Liver (tissue), 3 donors: Measurements from ENCODE around the gene OR51B6.

Source experiments
- REST ChIP-seq: IDR thresholded peaks from 2 replicates; pipeline ENCODE4 v1.6.1; 2016; ENCODE audit warnings: antibody characterized with exemption, mild to moderate bottlenecking
- TAF1 ChIP-seq: conservative IDR thresholded peaks from 2 replicates; pipeline ENCODE4 v1.6.1; 2016; ENCODE audit warnings: antibody characterized with exemption, mild to moderate bottlenecking
- TF ChIP-seq, protein P1 (sequence below): fragments of 150-350 bp; IDR thresholded peaks from 2 replicates; pipeline ENCODE4 v1.5.1; 2017; ENCODE audit warnings: improper control_type of control experiment, low read depth, low read length; ENCODE audit not compliant: missing input control
- donor health status: healthy.
- donor health status: healthy.

DNA sequence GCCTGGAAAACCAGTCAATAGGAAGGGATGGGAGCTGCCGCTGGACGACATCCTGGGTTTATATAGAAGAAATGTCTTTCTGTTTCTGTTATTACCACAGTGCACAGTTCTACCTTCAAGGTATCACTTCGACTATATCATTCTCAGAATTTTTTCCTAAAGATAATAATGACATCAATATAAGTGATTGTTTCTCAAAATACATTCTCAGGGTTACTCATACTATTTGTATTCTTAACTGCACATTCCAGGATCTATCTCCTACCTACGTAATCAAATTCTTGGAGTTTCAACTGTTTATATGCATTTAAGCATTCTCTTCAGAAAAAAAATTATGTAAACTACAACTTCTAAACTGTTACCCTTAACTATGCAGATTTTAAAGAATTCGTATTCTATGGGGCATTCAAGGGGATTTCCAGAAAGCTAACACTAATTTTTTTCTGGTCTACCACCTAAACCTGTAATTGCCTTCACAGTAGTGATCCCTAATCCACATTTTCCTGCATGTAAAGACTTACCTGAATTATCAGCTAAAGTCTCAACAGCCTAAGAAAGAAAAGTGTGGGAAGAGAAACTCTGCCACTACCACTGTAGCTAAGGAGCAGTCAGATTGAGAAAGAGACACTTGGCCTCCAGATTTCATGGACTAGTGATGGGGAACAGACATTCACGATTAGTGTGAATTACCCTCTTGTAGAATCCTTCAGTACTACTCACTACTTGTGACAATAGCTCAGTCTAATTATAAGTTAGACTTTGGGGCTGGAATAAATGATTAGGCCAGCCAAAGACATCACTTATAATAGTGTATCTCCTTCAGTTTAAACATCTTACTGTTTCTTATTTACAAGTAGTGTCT lies 7.6 kb upstream of the OR51B6 start, which contains the start of gene OR51B5:
- TF ChIP-seq, protein P1, sequence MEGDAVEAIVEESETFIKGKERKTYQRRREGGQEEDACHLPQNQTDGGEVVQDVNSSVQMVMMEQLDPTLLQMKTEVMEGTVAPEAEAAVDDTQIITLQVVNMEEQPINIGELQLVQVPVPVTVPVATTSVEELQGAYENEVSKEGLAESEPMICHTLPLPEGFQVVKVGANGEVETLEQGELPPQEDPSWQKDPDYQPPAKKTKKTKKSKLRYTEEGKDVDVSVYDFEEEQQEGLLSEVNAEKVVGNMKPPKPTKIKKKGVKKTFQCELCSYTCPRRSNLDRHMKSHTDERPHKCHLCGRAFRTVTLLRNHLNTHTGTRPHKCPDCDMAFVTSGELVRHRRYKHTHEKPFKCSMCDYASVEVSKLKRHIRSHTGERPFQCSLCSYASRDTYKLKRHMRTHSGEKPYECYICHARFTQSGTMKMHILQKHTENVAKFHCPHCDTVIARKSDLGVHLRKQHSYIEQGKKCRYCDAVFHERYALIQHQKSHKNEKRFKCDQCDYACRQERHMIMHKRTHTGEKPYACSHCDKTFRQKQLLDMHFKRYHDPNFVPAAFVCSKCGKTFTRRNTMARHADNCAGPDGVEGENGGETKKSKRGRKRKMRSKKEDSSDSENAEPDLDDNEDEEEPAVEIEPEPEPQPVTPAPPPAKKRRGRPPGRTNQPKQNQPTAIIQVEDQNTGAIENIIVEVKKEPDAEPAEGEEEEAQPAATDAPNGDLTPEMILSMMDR = no peak
- TF ChIP-seq REST (no peak), TAF1 (no peak)
